Dermis blood vessel endothelial cell (primary cell): ENCODE results near the gene ST3GAL5. TPM values are rescaled to one million over a fixed set of nuclear protein-coding genes. Genes with fewer than 3 reads are reported as not detected.
"Not testable (repeated sequence)": the region's sequence is repeated elsewhere in the genome, so short reads cannot be mapped to it uniquely, and the experiment has no call there.

ENCODE experiments used
- DNase-seq: peaks from one replicate; pipeline ENCODE4 v3.0.0; 2010
- total RNA-seq: library from RNA; depleted of rRNA; stranded (reverse); fragments of >200 nt; gene quantifications from 2 replicates; pipeline ENCODE4 v1.2.3, GENCODE V29; 2014

Gene ST3GAL5
- total RNA-seq, 1 donor from 2014 or later = 9.9 TPM

GRCh38 chr2:85893428-85894258, 4.9 kb upstream of the ST3GAL5 start:
- DNase-seq = peak; percentile 27

GRCh38 chr2:85892216-85892944, 3.6 kb upstream of the ST3GAL5 start:
- no peak for DNase-seq

- no peak for DNase-seq
These were observed 1.9 kb upstream of the ST3GAL5 start for GRCh38 chr2:85890522-85891176.

- no peak for DNase-seq
These were observed 964 bp upstream of the ST3GAL5 start for GRCh38 chr2:85889627-85890281.

- peak; percentile 48 for DNase-seq
These were observed 638 bp downstream of the ST3GAL5 start for GRCh38 chr2:85888020-85888683.

GRCh38 chr2:85887566-85888019, 1.2 kb downstream of the ST3GAL5 start:
- DNase-seq = peak; percentile 66

- peak; percentile 89 for DNase-seq
These were observed 2.2 kb downstream of the ST3GAL5 start for GRCh38 chr2:85886590-85886989.

- no peak for DNase-seq
These were observed 2.6 kb downstream of the ST3GAL5 start for GRCh38 chr2:85886141-85886540.

GRCh38 chr2:85881781-85882180, 7.0 kb downstream of the ST3GAL5 start:
- DNase-seq = not testable (repeated sequence)

- DNase-seq = not testable (repeated sequence)
These were observed 8.0 kb downstream of the ST3GAL5 start for GRCh38 chr2:85880716-85881328.

- peak; percentile 63 for DNase-seq
These were observed 9.9 kb downstream of the ST3GAL5 start for GRCh38 chr2:85878719-85879370.

GRCh38 chr2:85875350-85876050, 13.3 kb downstream of the ST3GAL5 start:
- no peak for DNase-seq

- no peak for DNase-seq
These were observed 15.1 kb downstream of the ST3GAL5 start for GRCh38 chr2:85873679-85874078.

- no peak for DNase-seq
These were observed 16.1 kb downstream of the ST3GAL5 start for GRCh38 chr2:85872536-85873161.

GRCh38 chr2:85871494-85872164, 17.2 kb downstream of the ST3GAL5 start:
- no peak for DNase-seq

- no peak for DNase-seq
These were observed 20.0 kb downstream of the ST3GAL5 start for GRCh38 chr2:85868822-85869221.

GRCh38 chr2:85867556-85868292, 21.1 kb downstream of the ST3GAL5 start:
- no peak for DNase-seq

- DNase-seq = no peak
These were observed 21.7 kb downstream of the ST3GAL5 start for GRCh38 chr2:85867121-85867520.
